ENCODE results near the gene SLC2A2.
A peak's percentile ranks its signal among the peaks of the same experiment; 100 is the strongest.
"Not testable (repeated sequence)": the region's sequence is repeated elsewhere in the genome, so short reads cannot be mapped to it uniquely, and the experiment has no call there.

SLC2A2 gene

GRCh38 chr3:170980399-170980798, 46.1 kb downstream of the SLC2A2 start:
- no peak for FAIRE-seq

DNA sequence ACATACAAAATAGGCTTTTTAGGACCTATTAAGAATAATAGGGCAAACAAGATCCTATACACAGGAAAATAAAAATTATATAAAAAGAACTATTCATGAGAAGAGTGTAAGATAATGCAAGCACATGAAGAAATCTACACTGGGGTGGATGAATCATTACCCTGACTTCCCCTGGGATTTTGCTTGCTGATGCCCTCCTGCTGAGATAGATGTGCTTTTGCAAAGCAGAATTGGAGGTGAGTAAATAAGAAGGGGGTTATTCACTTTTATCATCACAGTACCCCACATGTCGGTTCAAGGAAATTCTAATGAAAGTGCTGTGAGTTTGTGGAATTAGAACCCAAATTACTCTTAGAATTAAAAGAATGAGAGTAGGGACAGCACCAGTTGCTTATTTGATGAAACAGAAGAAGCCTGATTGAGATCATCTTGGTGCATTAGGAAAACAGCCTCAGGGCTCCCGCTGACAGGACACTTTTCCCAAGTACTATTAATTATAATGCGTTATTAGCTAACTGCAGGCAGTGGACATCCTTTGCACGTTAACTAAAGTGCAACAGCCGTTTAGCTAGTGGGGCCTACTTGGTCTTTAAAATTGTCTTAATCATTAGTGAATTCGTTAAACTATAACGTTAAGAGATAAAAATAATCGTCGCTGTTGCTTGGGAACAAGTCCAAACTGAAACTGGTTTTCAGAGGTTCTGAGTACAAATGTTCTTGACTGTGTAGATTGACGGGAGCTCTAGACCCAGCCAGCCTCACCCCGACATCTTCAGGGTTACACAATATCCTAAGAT, 48.4 kb downstream of the SLC2A2 start:
- FAIRE-seq = no peak

DNA sequence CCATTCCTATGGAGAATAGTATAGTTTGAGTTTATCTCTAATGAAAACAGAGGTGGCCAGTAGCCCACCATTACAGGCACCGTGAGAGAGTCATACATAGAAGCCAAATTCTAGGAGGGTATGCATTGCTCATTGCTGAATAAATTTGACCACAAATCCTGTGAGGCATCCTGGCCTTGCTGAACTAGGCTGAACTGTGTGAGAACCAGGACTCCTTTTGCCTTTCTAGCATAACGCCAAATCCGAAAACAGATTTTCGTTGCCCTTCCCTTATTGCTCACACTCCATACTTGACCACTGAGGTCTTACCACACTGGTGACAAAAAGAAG, 50.4 kb downstream of the SLC2A2 start:
- no peak for FAIRE-seq

DNA sequence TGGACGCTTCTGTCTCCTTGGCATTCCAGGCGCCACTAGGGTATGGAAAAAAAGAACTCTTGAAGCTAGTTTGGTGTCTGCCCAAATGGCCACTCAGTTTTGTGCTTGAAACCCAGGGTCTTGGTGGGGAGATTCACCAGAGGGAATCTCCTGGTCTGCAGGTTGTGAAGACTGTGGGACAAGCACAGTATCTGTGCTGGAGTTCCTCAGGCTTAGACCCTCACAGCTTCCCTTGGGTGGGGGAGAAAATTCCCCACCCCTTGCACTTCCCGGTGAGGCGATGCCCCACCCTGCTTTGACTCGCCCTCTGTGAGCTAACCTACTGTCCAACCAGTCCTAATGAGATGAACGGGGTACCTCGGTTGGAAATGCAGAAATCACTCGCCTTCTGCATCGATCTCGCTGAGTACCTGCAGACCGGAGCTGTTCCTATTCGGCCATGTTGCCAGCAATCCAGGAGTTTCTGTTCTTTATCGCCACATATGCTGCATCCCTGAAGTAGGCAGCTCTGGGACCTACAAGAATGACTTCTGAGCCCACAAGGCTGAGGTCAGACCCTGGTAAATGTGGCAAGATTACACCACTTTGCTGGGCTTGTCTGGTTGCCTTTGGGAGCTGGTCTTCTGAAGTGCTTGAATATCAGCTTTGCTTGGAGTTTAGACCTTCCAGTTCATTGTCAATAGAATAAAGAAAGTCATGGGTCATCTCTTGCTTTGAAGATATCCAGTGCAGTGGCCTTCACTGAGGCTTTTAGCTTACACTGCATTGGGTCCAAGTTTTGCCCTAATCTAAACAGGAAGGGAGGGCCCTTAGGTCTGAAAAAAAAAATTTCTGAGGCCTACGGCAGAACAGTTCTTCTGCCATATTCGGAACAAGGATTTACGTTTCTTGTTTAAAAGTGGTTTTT, 51.0 kb downstream of the SLC2A2 start:
- FAIRE-seq = no peak

DNA sequence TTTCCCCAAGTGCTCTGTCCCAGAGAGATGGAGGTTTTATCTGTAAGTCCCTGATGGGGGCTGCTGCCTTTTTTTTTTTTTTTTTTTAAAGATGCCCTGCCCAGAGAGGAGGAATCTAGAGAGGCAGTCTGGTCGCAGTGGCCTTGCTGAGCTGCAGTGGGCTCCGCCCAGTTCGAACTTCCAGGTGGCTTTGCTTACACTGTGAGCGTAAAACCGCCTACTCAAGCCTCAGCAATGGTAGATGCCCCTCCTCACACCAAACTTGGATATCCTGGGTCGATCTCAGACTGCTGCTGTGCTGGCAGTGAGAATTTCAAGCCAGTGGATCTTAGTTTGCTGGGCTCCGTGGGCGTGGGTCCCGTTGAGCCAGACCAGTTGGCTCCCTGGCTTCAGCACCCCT, 51.6 kb downstream of the SLC2A2 start:
- FAIRE-seq = no peak

DNA sequence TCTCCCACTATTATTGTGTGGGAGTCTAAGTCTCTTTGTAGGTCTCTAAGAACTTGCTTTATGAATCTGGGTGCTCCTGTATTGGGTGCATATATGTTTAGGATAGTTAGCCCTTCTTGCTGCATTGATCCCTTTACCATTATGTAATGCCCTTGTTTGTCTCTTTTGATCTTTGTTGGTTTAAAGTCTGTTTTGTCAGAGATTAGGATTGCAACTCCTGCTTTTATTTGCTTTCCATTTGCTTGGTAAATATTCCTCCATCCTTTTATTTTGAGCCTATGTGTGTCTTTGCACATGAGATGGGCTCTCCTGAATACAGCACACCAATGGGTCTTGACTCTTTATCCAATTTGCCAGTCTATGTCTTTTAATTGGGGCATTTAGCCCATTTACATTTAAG, 53.6 kb downstream of the SLC2A2 start:
- FAIRE-seq = not testable (repeated sequence)

DNA sequence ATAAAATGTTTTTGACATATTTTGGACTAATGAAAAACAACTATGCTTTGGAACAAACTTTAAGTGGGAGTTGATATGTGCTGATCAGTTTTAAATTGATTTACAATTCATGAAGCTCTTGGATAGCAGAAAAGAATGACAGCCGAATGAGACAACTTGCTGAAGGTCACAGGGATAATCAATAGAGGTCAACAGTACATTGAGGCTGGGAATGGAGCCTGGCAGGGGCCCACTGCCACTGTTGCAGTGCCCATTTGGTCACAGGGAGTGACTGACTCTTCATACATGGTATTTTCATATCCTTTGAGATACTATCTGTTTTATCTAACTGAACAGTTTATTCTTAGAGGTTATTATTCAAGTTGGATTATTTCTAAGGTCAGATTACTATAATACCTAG, 59.4 kb downstream of the SLC2A2 start:
- FAIRE-seq = no peak

- FAIRE-seq = no peak
Observed at GRCh38 chr3:170966495-170966894, 60.0 kb downstream of the SLC2A2 start.

- no peak for FAIRE-seq
Observed at GRCh38 chr3:170962411-170962810, 64.1 kb downstream of the SLC2A2 start.

- FAIRE-seq = peak; percentile 94
Observed at GRCh38 chr3:170961616-170962400, 64.7 kb downstream of the SLC2A2 start.

- FAIRE-seq = no peak
Observed at GRCh38 chr3:170959457-170959856, 67.1 kb downstream of the SLC2A2 start.

DNA sequence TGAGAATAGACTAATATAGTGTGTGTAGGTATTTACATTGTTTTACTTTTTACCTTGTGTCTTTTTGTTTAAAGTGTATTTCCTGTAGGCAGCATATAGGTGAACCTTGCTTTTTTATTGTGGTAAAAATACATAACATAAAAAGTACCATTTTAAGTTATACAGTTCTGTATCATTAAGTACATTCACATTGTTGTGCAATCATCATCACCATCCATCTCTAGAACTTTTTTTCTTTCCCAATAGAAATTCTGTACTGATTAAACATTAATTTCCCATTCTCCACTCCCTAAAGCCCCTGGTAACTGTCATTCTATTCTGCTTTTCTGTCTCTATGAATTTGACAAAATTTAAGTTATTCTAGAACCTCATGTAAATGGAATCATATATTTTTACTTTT, 69.9 kb downstream of the SLC2A2 start:
- no peak for FAIRE-seq

DNA sequence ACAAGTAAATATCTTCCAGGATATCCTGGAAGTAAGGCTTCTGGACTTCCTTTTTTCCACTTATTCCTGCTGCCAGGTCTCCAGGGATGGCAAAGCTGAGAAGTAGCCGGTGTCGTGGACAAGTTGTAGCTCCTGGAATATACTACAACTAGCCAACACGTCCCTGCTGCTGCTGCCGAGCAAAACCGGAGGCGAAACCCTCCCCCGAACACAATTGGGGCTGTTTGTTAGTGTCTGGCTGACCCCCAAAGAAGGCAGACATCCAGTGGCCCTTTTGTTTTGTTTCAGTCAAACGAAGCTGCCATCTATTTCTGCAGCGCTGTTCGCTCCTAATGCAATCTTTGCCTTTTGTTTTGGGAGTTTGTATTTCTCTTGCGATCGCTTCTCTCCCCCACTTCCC, 72.8 kb downstream of the SLC2A2 start:
- no peak for FAIRE-seq

DNA sequence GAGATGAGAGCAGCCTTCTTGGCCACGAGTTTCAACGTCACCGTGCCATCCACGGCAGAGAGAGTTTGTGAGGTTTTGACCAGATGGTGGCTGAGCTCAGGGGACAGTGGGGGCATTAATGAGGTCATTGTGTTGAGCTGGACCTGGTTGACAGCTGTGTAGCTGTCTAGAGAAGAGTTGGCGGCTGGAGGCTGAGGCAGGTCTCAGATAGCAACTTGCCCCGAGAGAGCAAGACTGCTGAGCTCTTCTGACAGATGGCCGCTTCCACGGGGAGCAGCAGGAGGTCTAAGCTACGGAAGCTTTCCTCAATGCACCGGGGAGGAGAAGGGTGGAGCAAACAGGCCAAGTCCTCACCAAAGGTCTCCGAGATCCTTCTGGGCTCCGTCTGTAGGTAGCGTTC, 73.3 kb downstream of the SLC2A2 start:
- FAIRE-seq = no peak

DNA sequence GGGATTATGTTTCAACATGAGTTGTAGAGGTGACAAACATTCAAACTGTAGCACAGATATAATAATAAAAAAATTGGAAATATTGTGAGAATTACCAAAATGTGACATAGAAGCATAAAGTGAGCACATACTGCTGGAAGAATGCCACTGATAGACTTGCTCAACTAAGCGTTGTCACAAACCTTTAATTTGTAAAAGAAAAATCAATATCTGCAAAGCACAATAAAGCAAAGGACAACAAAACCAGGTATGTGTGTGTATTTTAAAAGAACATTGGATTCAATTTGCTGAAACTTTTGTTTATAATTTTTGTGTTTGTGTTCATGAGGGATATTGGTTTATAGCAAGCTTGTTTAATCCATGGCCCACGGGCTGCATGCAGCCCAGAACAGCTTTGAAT, 77.3 kb downstream of the SLC2A2 start:
- no peak for FAIRE-seq

- no peak for FAIRE-seq
Observed at GRCh38 chr3:170947018-170947769, 79.3 kb downstream of the SLC2A2 start.
